ENCODE data around the gene RBMS3. TPM values are rescaled to one million over a fixed set of nuclear protein-coding genes. Genes with fewer than 3 reads are reported as not detected.

Gene RBMS3
- total RNA-seq, 1 experiment from 2014 or later = 0.42 TPM

DNA sequence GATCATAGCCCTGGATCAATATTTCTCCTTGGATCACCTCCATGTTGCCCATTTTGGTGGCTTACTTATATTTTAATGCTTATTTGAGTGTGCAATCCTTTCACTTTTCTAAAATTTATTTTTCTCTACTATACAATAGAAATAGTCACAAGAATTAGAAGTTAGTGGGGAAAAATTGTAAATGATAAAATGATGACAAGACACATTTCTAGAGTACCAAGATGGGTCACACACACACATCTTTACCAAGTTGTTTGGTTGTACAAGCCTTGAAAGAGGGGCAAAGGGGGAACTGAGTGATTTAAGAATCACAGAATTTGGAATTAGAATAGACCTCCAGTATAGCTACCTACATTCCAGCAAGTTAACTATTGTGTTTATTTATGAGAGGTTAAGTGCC is 545.8 kb downstream of the RBMS3 start:
- Histone ChIP-seq H3K36me3 (ENCODE audit: control insufficient read depth in 1 of 2, insufficient read depth in 2 of 2, low read length in 2 of 2) (no peaks in the 10 kb centered on the region), H3K27ac (ENCODE audit: low read depth, low read length) (no peak overlapping the region), H3K9me3 (ENCODE audit: control insufficient read depth in 1 of 2, insufficient read depth in 1 of 2, low read depth in 1 of 2, low read length in 2 of 2) (no peaks in the 10 kb centered on the region), H3K4me1 (ENCODE audit: control insufficient read depth in 1 of 2, insufficient read depth in 2 of 2, low read length in 2 of 2) (no peaks in the 10 kb centered on the region), H4K20me1 (ENCODE audit: insufficient read depth) (no peaks in the 10 kb centered on the region), H3K4me2 (ENCODE audit: low read length) (no peak overlapping the region), H3K9ac (ENCODE audit: low read length) (no peak overlapping the region), H3K27me3 (ENCODE audit: insufficient read depth, low read length) (no peaks in the 10 kb centered on the region), H3K79me2 (ENCODE audit: insufficient read depth, low read length) (no peaks in the 10 kb centered on the region), H3K9me2 (ENCODE audit: insufficient read depth) (no peaks in the 10 kb centered on the region), H3K4me3 (replicated peaks in 1 of 2; ENCODE audit: low read depth in 1 of 2, low read length in 2 of 2) (no peak overlapping the region), H2AFZ (ENCODE audit: low read depth, low read length, poor library complexity, severe bottlenecking) (no peak overlapping the region)
- TF ChIP-seq, protein P1, sequence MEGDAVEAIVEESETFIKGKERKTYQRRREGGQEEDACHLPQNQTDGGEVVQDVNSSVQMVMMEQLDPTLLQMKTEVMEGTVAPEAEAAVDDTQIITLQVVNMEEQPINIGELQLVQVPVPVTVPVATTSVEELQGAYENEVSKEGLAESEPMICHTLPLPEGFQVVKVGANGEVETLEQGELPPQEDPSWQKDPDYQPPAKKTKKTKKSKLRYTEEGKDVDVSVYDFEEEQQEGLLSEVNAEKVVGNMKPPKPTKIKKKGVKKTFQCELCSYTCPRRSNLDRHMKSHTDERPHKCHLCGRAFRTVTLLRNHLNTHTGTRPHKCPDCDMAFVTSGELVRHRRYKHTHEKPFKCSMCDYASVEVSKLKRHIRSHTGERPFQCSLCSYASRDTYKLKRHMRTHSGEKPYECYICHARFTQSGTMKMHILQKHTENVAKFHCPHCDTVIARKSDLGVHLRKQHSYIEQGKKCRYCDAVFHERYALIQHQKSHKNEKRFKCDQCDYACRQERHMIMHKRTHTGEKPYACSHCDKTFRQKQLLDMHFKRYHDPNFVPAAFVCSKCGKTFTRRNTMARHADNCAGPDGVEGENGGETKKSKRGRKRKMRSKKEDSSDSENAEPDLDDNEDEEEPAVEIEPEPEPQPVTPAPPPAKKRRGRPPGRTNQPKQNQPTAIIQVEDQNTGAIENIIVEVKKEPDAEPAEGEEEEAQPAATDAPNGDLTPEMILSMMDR (IDR thresholded peaks at IDR 0.05 in 2 of 3, conservative IDR thresholded peaks at IDR 0.05 in 1 of 3; ENCODE audit: borderline replicate concordance in 1 of 3, insufficient read depth in 1 of 3, low read depth in 2 of 3, low read length in 2 of 3) = no peak
- TF ChIP-seq JUND (IDR thresholded peaks at IDR 0.05) (no peak), RAD21 (IDR thresholded peaks at IDR 0.05; ENCODE audit: low read depth) (no peak), EZH2 (IDR thresholded peaks at IDR 0.05) (no peak), TCF7L2 (IDR thresholded peaks at IDR 0.05; ENCODE audit: borderline replicate concordance, extremely low read depth, insufficient read depth, insufficient read length) (no peak), YY1 (IDR thresholded peaks at IDR 0.05; ENCODE audit: extremely low read depth, insufficient replicate concordance, low read depth, low read length) (no peak), ZNF274 (IDR thresholded peaks at IDR 0.05; ENCODE audit: low read depth, low read length) (no peak), POLR2A (IDR thresholded peaks at IDR 0.05; ENCODE audit: borderline replicate concordance, extremely low read depth, insufficient read depth, insufficient read length) (no peak), POLR2AphosphoS5 (IDR thresholded peaks at IDR 0.05; ENCODE audit: low read depth, low read length) (no peak), EZH2phosphoT487 (IDR thresholded peaks at IDR 0.05; ENCODE audit: borderline replicate concordance) (no peak), ZFX (IDR thresholded peaks at IDR 0.05) (no peak), FOSL1 (IDR thresholded peaks at IDR 0.05; ENCODE audit: low read depth) (no peak), ELF1 (IDR thresholded peaks at IDR 0.05; ENCODE audit: borderline replicate concordance, low read depth) (no peak), CBX3 (IDR thresholded peaks at IDR 0.05; ENCODE audit: low read depth) (no peak), SP1 (IDR thresholded peaks at IDR 0.05; ENCODE audit: low read depth) (no peak), CEBPB (IDR thresholded peaks at IDR 0.05; ENCODE audit: low read depth) (no peak), SRF (IDR thresholded peaks at IDR 0.05; ENCODE audit: low read depth) (no peak)
- TF ChIP-seq, protein P2, sequence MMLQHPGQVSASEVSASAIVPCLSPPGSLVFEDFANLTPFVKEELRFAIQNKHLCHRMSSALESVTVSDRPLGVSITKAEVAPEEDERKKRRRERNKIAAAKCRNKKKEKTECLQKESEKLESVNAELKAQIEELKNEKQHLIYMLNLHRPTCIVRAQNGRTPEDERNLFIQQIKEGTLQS (IDR thresholded peaks at IDR 0.05) = no peak
- TF ChIP-seq, protein P3, sequence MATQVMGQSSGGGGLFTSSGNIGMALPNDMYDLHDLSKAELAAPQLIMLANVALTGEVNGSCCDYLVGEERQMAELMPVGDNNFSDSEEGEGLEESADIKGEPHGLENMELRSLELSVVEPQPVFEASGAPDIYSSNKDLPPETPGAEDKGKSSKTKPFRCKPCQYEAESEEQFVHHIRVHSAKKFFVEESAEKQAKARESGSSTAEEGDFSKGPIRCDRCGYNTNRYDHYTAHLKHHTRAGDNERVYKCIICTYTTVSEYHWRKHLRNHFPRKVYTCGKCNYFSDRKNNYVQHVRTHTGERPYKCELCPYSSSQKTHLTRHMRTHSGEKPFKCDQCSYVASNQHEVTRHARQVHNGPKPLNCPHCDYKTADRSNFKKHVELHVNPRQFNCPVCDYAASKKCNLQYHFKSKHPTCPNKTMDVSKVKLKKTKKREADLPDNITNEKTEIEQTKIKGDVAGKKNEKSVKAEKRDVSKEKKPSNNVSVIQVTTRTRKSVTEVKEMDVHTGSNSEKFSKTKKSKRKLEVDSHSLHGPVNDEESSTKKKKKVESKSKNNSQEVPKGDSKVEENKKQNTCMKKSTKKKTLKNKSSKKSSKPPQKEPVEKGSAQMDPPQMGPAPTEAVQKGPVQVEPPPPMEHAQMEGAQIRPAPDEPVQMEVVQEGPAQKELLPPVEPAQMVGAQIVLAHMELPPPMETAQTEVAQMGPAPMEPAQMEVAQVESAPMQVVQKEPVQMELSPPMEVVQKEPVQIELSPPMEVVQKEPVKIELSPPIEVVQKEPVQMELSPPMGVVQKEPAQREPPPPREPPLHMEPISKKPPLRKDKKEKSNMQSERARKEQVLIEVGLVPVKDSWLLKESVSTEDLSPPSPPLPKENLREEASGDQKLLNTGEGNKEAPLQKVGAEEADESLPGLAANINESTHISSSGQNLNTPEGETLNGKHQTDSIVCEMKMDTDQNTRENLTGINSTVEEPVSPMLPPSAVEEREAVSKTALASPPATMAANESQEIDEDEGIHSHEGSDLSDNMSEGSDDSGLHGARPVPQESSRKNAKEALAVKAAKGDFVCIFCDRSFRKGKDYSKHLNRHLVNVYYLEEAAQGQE (IDR thresholded peaks at IDR 0.05; ENCODE audit: low read depth) = no peak
- TF ChIP-seq, protein P4, sequence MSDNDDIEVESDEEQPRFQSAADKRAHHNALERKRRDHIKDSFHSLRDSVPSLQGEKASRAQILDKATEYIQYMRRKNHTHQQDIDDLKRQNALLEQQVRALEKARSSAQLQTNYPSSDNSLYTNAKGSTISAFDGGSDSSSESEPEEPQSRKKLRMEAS (IDR thresholded peaks at IDR 0.05) = no peak
- no TSS peak for BruUV-seq (replicated peaks)
- ATAC-seq = no peak
- no peak for DNase-seq (ENCODE audit: low read depth, low spot score)
- ChIA-PET RAD21 (ENCODE audit: low non-redundant PET in 1 of 2, low total read pairs in 2 of 2, uncharacterized antibody in 2 of 2, unreplicated experiment in 2 of 2) (no interaction called here), CTCF (no interaction called here), POLR2A (no interaction called here)
- intact Hi-C loops (cut with micrococcal nuclease) = no loop called here

All from HCT116 (cell line).